Measurements from ENCODE around the gene AATK. TPM values are rescaled to one million over a fixed set of nuclear protein-coding genes. Genes with fewer than 3 reads are reported as not detected.

Gene AATK
- total and polyA plus RNA-seq, 4 donors = 9.6 to 54.6 (median 23.7) TPM

DNA sequence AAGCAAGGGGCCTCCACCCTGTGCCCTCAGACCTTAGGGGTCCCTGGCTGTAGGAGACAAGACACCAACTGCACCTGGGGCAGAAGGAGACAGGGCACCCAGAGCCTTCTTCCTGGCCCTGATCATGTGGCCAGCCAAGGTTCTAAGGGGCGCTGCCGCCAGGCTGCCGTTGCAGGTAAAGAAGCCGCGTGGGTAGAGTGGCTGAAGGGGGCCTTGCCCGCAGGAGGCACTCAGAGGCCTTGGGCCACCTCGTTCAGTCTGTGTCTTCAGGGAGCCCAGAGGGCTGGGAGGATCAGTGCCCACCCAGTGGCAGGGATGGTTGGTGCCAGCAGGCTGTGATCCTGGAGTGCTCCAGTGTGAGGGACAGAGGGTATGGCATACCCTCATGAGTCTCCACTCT, 1.6 kb upstream of the AATK start:
- no peaks in the 10 kb centered on the region for H3K36me3 ChIP-seq (ENCODE audit: control insufficient read depth in 4 of 4, insufficient read depth in 4 of 4, low read length in 4 of 4)
- WGBS, 2 donors = 97% methylated on average over 7 of the region's 7 CpGs
- TF ChIP-seq, protein P1, sequence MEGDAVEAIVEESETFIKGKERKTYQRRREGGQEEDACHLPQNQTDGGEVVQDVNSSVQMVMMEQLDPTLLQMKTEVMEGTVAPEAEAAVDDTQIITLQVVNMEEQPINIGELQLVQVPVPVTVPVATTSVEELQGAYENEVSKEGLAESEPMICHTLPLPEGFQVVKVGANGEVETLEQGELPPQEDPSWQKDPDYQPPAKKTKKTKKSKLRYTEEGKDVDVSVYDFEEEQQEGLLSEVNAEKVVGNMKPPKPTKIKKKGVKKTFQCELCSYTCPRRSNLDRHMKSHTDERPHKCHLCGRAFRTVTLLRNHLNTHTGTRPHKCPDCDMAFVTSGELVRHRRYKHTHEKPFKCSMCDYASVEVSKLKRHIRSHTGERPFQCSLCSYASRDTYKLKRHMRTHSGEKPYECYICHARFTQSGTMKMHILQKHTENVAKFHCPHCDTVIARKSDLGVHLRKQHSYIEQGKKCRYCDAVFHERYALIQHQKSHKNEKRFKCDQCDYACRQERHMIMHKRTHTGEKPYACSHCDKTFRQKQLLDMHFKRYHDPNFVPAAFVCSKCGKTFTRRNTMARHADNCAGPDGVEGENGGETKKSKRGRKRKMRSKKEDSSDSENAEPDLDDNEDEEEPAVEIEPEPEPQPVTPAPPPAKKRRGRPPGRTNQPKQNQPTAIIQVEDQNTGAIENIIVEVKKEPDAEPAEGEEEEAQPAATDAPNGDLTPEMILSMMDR (IDR thresholded peaks at IDR 0.05; ENCODE audit: control extremely low read depth, extremely low read depth) = no peak
- H3K27ac ChIP-seq (ENCODE audit: low read depth in 1 of 2, low read length in 1 of 2) = no peak overlapping the region
- ATAC-seq (ENCODE audit: insufficient read depth, low FRiP score) (no peak), DNase-seq (no peak)
- peaks cover 0 to 3% (median 3%) of the 10 kb centered on the region in 3 donors for H3K27me3 ChIP-seq (ENCODE audit: control insufficient read depth in 3 of 3, insufficient read depth in 3 of 3, low read length in 2 of 3)
- peaks cover 0 to 15% (median 3%) of the 10 kb centered on the region in 5 donors for H3K4me1 ChIP-seq (ENCODE audit: control insufficient read depth in 5 of 5, insufficient read depth in 5 of 5, low read length in 5 of 5)
- no peaks in the 10 kb centered on the region for H3K9me3 ChIP-seq (ENCODE audit: control insufficient read depth in 4 of 4, insufficient read depth in 3 of 4, low read length in 3 of 4)
- no peak overlapping the region for H3K4me3 ChIP-seq
- H3K9ac ChIP-seq (ENCODE audit: insufficient read depth in 1 of 2, low read length in 2 of 2) = no peak overlapping the region

DNA sequence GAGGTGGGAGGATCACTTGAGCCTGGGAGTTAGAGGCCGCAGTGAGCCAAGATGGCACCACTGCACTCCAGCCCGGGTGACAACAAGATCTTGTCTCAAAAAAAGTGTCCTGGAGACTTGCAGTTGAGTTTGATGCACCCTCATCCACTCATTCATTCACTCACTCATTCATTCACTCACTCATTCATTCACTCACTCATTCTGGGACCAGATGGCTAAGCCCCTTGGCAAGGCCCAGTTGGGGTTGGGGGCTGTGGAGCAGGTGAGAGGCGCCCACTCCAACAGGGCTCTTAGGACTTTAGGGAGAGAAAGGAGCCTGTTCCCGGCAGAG, 1.1 kb upstream of the AATK start:
- H3K27me3 ChIP-seq (ENCODE audit: control insufficient read depth in 3 of 3, insufficient read depth in 3 of 3, low read length in 2 of 3) = peaks cover 0 to 3% (median 3%) of the 10 kb centered on the region in 3 donors
- H3K4me1 ChIP-seq (ENCODE audit: control insufficient read depth in 5 of 5, insufficient read depth in 5 of 5, low read length in 5 of 5) = peaks cover 0 to 15% (median 3%) of the 10 kb centered on the region in 5 donors
- TF ChIP-seq, protein P1 (IDR thresholded peaks at IDR 0.05; ENCODE audit: control extremely low read depth, extremely low read depth) = no peak
- no peak overlapping the region for H3K4me3 ChIP-seq
- no peaks in the 10 kb centered on the region for H3K36me3 ChIP-seq (ENCODE audit: control insufficient read depth in 4 of 4, insufficient read depth in 4 of 4, low read length in 4 of 4)
- ATAC-seq (ENCODE audit: insufficient read depth, low FRiP score) (no peak), DNase-seq (no peak)
- H3K9me3 ChIP-seq (ENCODE audit: control insufficient read depth in 4 of 4, insufficient read depth in 3 of 4, low read length in 3 of 4) = no peaks in the 10 kb centered on the region
- H3K27ac ChIP-seq (ENCODE audit: low read depth in 1 of 2, low read length in 1 of 2) = no peak overlapping the region
- no peak overlapping the region for H3K9ac ChIP-seq (ENCODE audit: insufficient read depth in 1 of 2, low read length in 2 of 2)
- WGBS, 2 donors = 97 to 98% methylated on average over 4 of the region's 4 CpGs

DNA sequence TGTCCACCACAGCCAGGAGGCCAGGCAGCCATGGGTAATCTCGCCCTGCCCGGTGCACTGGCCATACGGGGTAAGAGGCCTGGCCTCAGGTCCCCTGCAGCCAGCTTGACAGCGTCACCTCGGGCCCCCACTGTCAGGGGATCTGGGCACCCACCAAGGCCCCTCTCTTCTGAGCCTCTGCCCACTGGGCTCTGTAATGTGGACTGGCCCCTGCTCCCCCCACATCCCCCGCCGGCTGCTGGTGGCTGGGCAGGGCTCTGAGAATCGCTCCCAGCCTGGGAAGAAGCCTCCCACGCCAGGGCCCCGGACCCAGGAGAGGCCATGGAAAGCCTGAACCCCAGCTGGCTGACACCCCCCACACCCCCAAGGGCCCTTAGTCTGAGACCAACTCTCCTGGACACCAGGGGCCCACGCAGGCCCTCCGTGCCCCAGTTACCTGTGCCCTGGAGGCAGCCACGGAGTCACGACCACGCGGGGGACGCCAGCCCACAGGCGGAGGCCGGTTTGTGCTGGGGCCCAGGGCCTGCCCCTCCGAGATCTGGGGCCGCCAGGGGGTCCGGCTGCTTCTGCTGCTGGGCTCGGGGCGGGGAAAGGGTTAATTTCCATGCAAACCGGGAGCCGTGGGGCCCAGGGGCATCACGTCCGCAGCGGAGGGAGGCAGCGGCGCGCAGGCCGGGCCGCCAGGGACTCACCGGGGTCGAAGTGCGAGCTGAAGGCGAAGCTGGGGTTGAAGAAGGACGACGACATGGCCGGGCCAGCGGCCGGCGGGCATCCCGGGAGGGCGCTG, 582 bp downstream of the AATK start, which contains the start of gene PVALEF:
TSS of gene PVALEF (plus strand) at position 262 of the 787 bp plus-strand sequence. CDS start 15,720 bp downstream, outside the sequence.
- ATAC-seq (ENCODE audit: insufficient read depth, low FRiP score) = no peak
- TF ChIP-seq, protein P1 (IDR thresholded peaks at IDR 0.05; ENCODE audit: control extremely low read depth, extremely low read depth) = no peak
- H3K27me3 ChIP-seq (ENCODE audit: control insufficient read depth in 3 of 3, insufficient read depth in 3 of 3, low read length in 2 of 3) = peaks cover 0 to 3% (median 3%) of the 10 kb centered on the region in 3 donors

More for the DNA sequence above, 582 bp downstream of the AATK start, which contains the start of gene PVALEF:
- DNase-seq = peak; percentile 47 to 54 (median 52)
- WGBS, 2 donors = 31 to 52% methylated on average over 30 to 46 of the region's 46 CpGs
- no peak within 1 kb of the TSS for H3K4me3 ChIP-seq
- peaks cover 0 to 16% (median 3%) of the 10 kb centered on the region in 5 donors for H3K4me1 ChIP-seq (ENCODE audit: control insufficient read depth in 5 of 5, insufficient read depth in 5 of 5, low read length in 5 of 5)
- H3K36me3 ChIP-seq (ENCODE audit: control insufficient read depth in 4 of 4, insufficient read depth in 4 of 4, low read length in 4 of 4) = no peaks in the 10 kb centered on the region
- H3K9me3 ChIP-seq (ENCODE audit: control insufficient read depth in 4 of 4, insufficient read depth in 3 of 4, low read length in 3 of 4) = no peaks in the 10 kb centered on the region
- H3K9ac ChIP-seq (ENCODE audit: insufficient read depth in 1 of 2, low read length in 2 of 2) = no peak within 1 kb of the TSS
- no peak within 1 kb of the TSS for H3K27ac ChIP-seq (ENCODE audit: low read depth in 1 of 2, low read length in 1 of 2)
